K562 (cell line): ENCODE data around the gene LCE7A. TPM values are rescaled to one million over a fixed set of nuclear protein-coding genes. Genes with fewer than 3 reads are reported as not detected.

Experiments
- ATAC-seq: fragments of 200-7000 bp; cut with Tn5 transposase; 3 replicates; pipeline ENCODE4 v1.9.1; 2020; ENCODE audit warnings: moderate library complexity
- BruUV-seq: library from RNA; stranded (reverse); fragments of 400-500 nt; replicated peaks from 2 replicates; lab custom pipeline; 2021; lab: Mats Ljungman, UMichigan
- CTCF ChIA-PET: fragments of 300-600 bp; formaldehyde crosslinking; extraction: SDS; loops from one replicate; lab custom pipeline; 2021; ENCODE audit warnings: low intra/inter-chr PET ratio; lab: Yijun Ruan, JAX
- POLR2A ChIA-PET: fragments of 300-600, 350-650 bp; sonication (Branson Sonifier 250); formaldehyde crosslinking; extraction: SDS; loops from one replicate; lab custom pipeline; 2021; ENCODE audit warnings: antibody characterized with exemption, inconsistent platforms; lab: Yijun Ruan, JAX
- DNase-seq, 4 experiments: peaks; one replicate each; pipeline versions ENCODE4 v3.0.0 to v3.0.0-alpha.2; 2011 to 2018; ENCODE audit warnings: low spot score in 3 of 4, mixed read lengths in 3 of 4; ENCODE audit errors: extremely low read depth in 1 of 4
- FAIRE-seq: peaks from 2 replicates; lab custom pipeline; 2011; peaks lifted over from hg19 to GRCh38; lab: Jason Lieb, UNC
- H2AFZ ChIP-seq: 2 replicates; pipeline ENCODE4 v1.6.0; 2011; ENCODE audit warnings: low read depth, low read length, control low read depth, inconsistent platforms
- H3K27ac ChIP-seq: fragments of 200-600 bp; 3 replicates; pipeline ENCODE4 v1.8.0; 2011; ENCODE audit warnings: low read depth, mild to moderate bottlenecking, control low read depth, inconsistent platforms, low read length, moderate library complexity, mixed read lengths; ENCODE audit errors: extremely low read depth
- H3K27me3 ChIP-seq, 2 experiments: fragments of 300-600 bp in 1 of 2; 2 replicates in 1 of 2; 3 replicates in 1 of 2; pipeline versions ENCODE4 v1.6.0 to v1.8.0; 2011; ENCODE audit warnings: inconsistent platforms in 2 of 2, low read length in 2 of 2, mild to moderate bottlenecking in 1 of 2, mixed read lengths in 1 of 2, moderate library complexity in 1 of 2; ENCODE audit not compliant: control insufficient read depth in 2 of 2, insufficient read depth in 2 of 2
- H3K36me3 ChIP-seq: fragments of 300-600 bp; 3 replicates; pipeline ENCODE4 v1.8.0; 2011; ENCODE audit warnings: mild to moderate bottlenecking, low read length, inconsistent platforms; ENCODE audit not compliant: control insufficient read depth, insufficient read depth
- H3K4me1 ChIP-seq, 2 experiments: fragments of 200-600 bp in 1 of 2; replicated peaks in 1 of 2; 2 replicates in 1 of 2; 3 replicates in 1 of 2; pipeline versions ENCODE4 v1.5.1 to v1.8.0; 2011; ENCODE audit warnings: inconsistent platforms in 2 of 2, low read length in 2 of 2, mild to moderate bottlenecking in 1 of 2, mixed read lengths in 1 of 2, moderate library complexity in 1 of 2; ENCODE audit not compliant: control insufficient read depth in 2 of 2, insufficient read depth in 2 of 2
- H3K4me2 ChIP-seq: 2 replicates; pipeline ENCODE4 v1.6.1; 2011; ENCODE audit warnings: low read length, control low read depth, inconsistent platforms, mixed read lengths; ENCODE audit not compliant: insufficient read depth
- H3K4me3 ChIP-seq: fragments of 200-600 bp; sonication (generic), shearing (Covaris generic); 2 replicates; pipeline ENCODE4 v1.5.1; 2016; ENCODE audit warnings: control low read depth, inconsistent platforms
- H3K79me2 ChIP-seq: fragments of 200-600 bp; 3 replicates; pipeline ENCODE4 v1.8.0; 2011; ENCODE audit warnings: low read length, inconsistent platforms; ENCODE audit not compliant: control insufficient read depth, insufficient read depth
- H3K9ac ChIP-seq, 2 experiments: 2 replicates each; pipeline versions ENCODE4 v1.6.0 to v1.6.1; 2011; ENCODE audit warnings: low read depth in 2 of 2, low read length in 2 of 2, control low read depth in 1 of 2, inconsistent platforms in 1 of 2, mild to moderate bottlenecking in 1 of 2, mixed read lengths in 1 of 2; ENCODE audit not compliant: insufficient read depth in 1 of 2
- H3K9me1 ChIP-seq: one replicate; pipeline ENCODE4 v1.6.0; 2011; ENCODE audit warnings: inconsistent platforms, mild to moderate bottlenecking, low read length, moderate library complexity; ENCODE audit not compliant: control insufficient read depth, insufficient read depth
- H3K9me3 ChIP-seq: replicated peaks from 2 replicates; pipeline ENCODE4 v1.5.1; 2011; ENCODE audit warnings: low read depth, low read length, inconsistent platforms; ENCODE audit not compliant: control insufficient read depth, insufficient read depth
- H4K20me1 ChIP-seq: replicated peaks from 2 replicates; pipeline ENCODE4 v1.6.1; 2011; ENCODE audit warnings: low read length, inconsistent platforms, mixed read lengths; ENCODE audit not compliant: control insufficient read depth, insufficient read depth
- CREB5 ChIP-seq: fragments of 250-450 bp; sonication (Bioruptor Pico); IDR thresholded peaks from 2 replicates; pipeline ENCODE4 v1.5.0; 2020; ENCODE audit warnings: mild to moderate bottlenecking
- DPF2 ChIP-seq: fragments of 450-650 bp; IDR thresholded peaks from 2 replicates; pipeline ENCODE4 v1.6.1; 2016
- NR2C1 ChIP-seq, 2 experiments: fragments of 450-650 bp; IDR thresholded peaks; 2 replicates each; pipeline ENCODE4 v1.6.1; 2017; ENCODE audit warnings: mild to moderate bottlenecking in 2 of 2, antibody characterized with exemption in 1 of 2, inconsistent platforms in 1 of 2, missing compliant biosample characterization in 1 of 2, missing genetic modification characterization in 1 of 2
- SNAPC5 ChIP-seq: fragments of 250-450 bp; sonication (Bioruptor Pico); IDR thresholded peaks from 2 replicates; pipeline ENCODE4 v1.8.0; 2021; ENCODE audit warnings: moderate library complexity, mild to moderate bottlenecking, inconsistent platforms
- ZBTB26 ChIP-seq: fragments of 450-650 bp; formaldehyde crosslinking; IDR thresholded peaks from 2 replicates; pipeline ENCODE4 v1.4.0; 2022; ENCODE audit warnings: missing genetic modification characterization
- ZNF589 ChIP-seq: fragments of 200-800 bp; sonication (Bioruptor generic); IDR thresholded peaks from 2 replicates; pipeline ENCODE4 v1.6.1; 2016; ENCODE audit warnings: low read depth, missing genetic modification characterization, missing compliant biosample characterization
- WGBS: fragments of 100-300 bp; shearing (Covaris generic); methylation state at CpG from one replicate; pipeline ENCODE4 v1.1.6; 2016; ENCODE audit warnings: low coverage, mixed read lengths; ENCODE audit not compliant: insufficient coverage; ENCODE audit errors: missing lambda C conversion rate; 5-methylcytosine and 5-hydroxymethylcytosine counted together
- in situ Hi-C: fragments of 300-500 bp; cut with MboI; formaldehyde crosslinking; loops from 4 replicates; pipeline ENCODE4 v1.15.0; 2018; ENCODE audit warnings: inconsistent platforms, mixed read lengths
- intact Hi-C: fragments of 100-400 bp; cut with micrococcal nuclease; formaldehyde crosslinking; loops from 2 replicates; pipeline ENCODE4 v1.14.2; 2022
- polyA plus RNA-seq, 8 experiments: library from polyadenylated mRNA; depleted of rRNA in 4 of 8; stranded (reverse) in 5 of 8; unstranded in 3 of 8; fragments of >200 nt; fragmentation: Nextera tagmentation in 2 of 8; fragmentation: Illumina TruSeq in 1 of 8; extraction: Ambion mirVana in 2 of 8; extraction: Trizol in 1 of 8; gene quantifications; 2 replicates each; pipeline versions ENCODE4 v1.2.1 to v1.2.3, GENCODE V29; 2011 to 2014; ENCODE audit warnings: inconsistent platforms in 1 of 8, missing spikeins in 1 of 8
- total RNA-seq, 7 experiments: library from RNA; depleted of rRNA in 6 of 7; stranded (reverse); fragments of >200 nt in 6 of 7; fragmentation: Illumina TruSeq in 2 of 7; extraction: Trizol in 2 of 7; gene quantifications; 2 replicates each; pipeline versions ENCODE4 v1.2.1 to v1.2.3, GENCODE V29; 2011 to 2021; ENCODE audit warnings: low replicate concordance in 1 of 7

Gene LCE7A
- total and polyA plus RNA-seq, 9 of the 15 experiments (the other 6 are each of a cell fraction or from before 2014, with no cell fraction given): not detected

- TF ChIP-seq ZBTB26 (CRISPR knock-in tag): no peak
- TF ChIP-seq NR2C1 (IDR thresholded peaks at IDR 0.05): no peak
- TF ChIP-seq NR2C1 (tag; IDR thresholded peaks at IDR 0.05): no peak
- TF ChIP-seq CREB5 (CRISPR knock-in tag): no peak
- no peak for TF ChIP-seq SNAPC5
- TF ChIP-seq ZNF589 (CRISPR knock-in tag): no peak
- TF ChIP-seq, all 486 proteins: peak for 0
Observed at GRCh38 chr1:152864443-152864842, 4.6 kb downstream of the LCE7A start (continued).

GRCh38 chr1:152866321-152866720, 6.5 kb downstream of the LCE7A start:
- no peak overlapping the region for H3K4me2 ChIP-seq
- no peak for FAIRE-seq
- in situ Hi-C loops (no loop called here), intact Hi-C loops (no loop called here)
- BruUV-seq: no TSS peak
- H3K79me2 ChIP-seq: no peaks in the 10 kb centered on the region
- H3K36me3 ChIP-seq: no peaks in the 10 kb centered on the region
- ChIA-PET POLR2A (no interaction called here), CTCF (no interaction called here)
- H3K9ac ChIP-seq: no peak overlapping the region
- no peak for TF ChIP-seq DPF2
- no peaks in the 10 kb centered on the region for H3K9me3 ChIP-seq
- ATAC-seq: no peak
- no peak overlapping the region for H3K4me3 ChIP-seq
- 0% methylated on average over 2 of the region's 2 CpGs for WGBS
- H3K27me3 ChIP-seq: no peaks in the 10 kb centered on the region; a peak in 1 of 5 replicates
- no peaks in the 10 kb centered on the region for H3K4me1 ChIP-seq
- no peak overlapping the region for H3K27ac ChIP-seq
- H3K9me1 ChIP-seq: no peaks in the 10 kb centered on the region
- DNase-seq: no peak
- H2AFZ ChIP-seq: no peak overlapping the region
- no peaks in the 10 kb centered on the region for H4K20me1 ChIP-seq
